GM10248 (cell line): ENCODE data around the gene AGFG2.

Experiments
- CTCF ChIA-PET: fragments of 300-600 bp; sonication (Branson Sonifier 250); formaldehyde crosslinking; extraction: SDS; loops from one replicate; lab custom pipeline; 2021; ENCODE audit warnings: antibody characterized with exemption; lab: Yijun Ruan, JAX
- POLR2A ChIA-PET: fragments of 350-650 bp; sonication (Branson Sonifier 250); formaldehyde crosslinking; extraction: SDS; loops from one replicate; lab custom pipeline; 2020; ENCODE audit warnings: antibody characterized with exemption; lab: Yijun Ruan, JAX
- DNase-seq: peaks from one replicate; pipeline ENCODE4 v3.0.0; 2012; ENCODE audit errors: extremely low spot score
- CTCF ChIP-seq: IDR thresholded peaks from 2 replicates; pipeline ENCODE4 v1.5.1; 2012; ENCODE audit warnings: mild to moderate bottlenecking, low read depth; ENCODE audit errors: extremely low read depth, missing control alignments, control extremely low read depth

Gene AGFG2

GRCh38 chr7:100602889-100603725, 64.1 kb downstream of the AGFG2 start:
- no peak for DNase-seq
- POLR2A ChIA-PET = no interaction called here
- CTCF ChIA-PET = interaction anchor here (0.8 to 3.5 kb wide), 6 partner anchors 9 to 103 kb away, joined by 3 to 21 read pairs (median 4); partner anchors contain the start of genes FBXO24, MOSPD3 and POP7
- TF ChIP-seq CTCF = no peak

GRCh38 chr7:100603726-100604027, 64.7 kb downstream of the AGFG2 start:
- ChIA-PET CTCF (interaction anchor here (1.2 to 3.5 kb wide), 4 partner anchors 9 to 26 kb away, joined by 3 to 21 read pairs (median 6); partner anchors contain the start of genes FBXO24 and MOSPD3), POLR2A (no interaction called here)
- TF ChIP-seq CTCF = no peak
- no peak for DNase-seq

DNA sequence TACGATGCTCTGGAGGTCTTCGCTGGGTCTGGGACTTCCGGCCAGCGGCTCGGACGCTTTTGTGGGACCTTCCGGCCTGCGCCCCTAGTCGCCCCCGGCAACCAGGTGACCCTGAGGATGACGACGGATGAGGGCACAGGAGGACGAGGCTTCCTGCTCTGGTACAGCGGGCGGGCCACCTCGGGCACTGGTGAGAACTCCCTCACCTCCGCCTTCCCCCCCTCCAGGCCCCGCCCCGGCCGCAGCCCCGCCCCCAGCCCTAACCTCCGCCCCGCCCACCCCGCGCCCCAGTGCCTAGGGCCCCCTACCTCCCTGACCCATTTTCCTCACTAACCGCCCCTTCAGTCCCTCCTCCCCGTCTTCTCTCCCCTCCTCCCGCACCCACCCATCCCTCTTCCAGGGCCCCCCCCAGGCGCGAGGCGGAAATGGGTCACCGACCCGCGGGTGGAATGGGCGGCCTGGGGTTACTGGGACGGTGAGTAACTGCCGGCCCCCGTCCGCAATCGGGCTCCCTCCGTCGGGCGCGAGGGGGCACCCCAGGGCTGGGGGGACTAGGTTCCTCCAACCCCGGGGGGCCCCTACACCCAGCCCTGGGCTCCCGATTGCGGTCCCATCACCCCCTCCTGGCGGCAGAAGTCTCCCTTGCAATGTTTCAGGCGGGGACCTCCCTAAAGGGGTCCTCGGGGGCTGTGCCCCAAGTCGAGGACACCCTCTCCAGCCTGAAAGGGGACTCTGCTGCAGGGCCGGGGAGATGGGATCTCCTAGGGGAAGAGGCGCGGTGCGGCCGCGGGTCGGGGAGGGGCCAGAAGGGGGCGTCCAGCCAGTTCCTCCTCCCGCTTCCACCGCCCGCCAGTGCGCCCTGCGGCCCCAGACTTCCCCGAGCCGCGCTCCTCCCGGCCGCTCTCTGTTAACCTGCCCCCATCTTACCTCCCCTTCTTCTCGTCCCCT, 65.3 kb downstream of the AGFG2 start:
- ChIA-PET CTCF (interaction anchor here (1.0 to 3.5 kb wide), 8 partner anchors 8 to 101 kb away, joined by 3 to 21 read pairs (median 5); partner anchors contain the start of genes FBXO24, LRCH4, MOSPD3 and POP7), POLR2A (interaction anchor here (1.3 kb wide), 1 partner anchor 18 kb away, joined by 5 read pairs; the partner anchor contains the start of genes FBXO24 and LRCH4)
- DNase-seq = peak; percentile 91
- TF ChIP-seq CTCF = peak; percentile 42

GRCh38 chr7:100604976-100605911, 66.2 kb downstream of the AGFG2 start:
- ChIA-PET CTCF (interaction anchor here (0.7 to 3.8 kb wide), 10 partner anchors 9 to 152 kb away, joined by 3 to 11 read pairs (median 4); partner anchors contain the start of genes FBXO24, LRCH4 and POP7), POLR2A (interaction anchor here (1.3 kb wide), 1 partner anchor 19 kb away, joined by 5 read pairs; the partner anchor contains the start of genes FBXO24 and LRCH4)
- TF ChIP-seq CTCF = no peak
- DNase-seq = no peak

DNA sequence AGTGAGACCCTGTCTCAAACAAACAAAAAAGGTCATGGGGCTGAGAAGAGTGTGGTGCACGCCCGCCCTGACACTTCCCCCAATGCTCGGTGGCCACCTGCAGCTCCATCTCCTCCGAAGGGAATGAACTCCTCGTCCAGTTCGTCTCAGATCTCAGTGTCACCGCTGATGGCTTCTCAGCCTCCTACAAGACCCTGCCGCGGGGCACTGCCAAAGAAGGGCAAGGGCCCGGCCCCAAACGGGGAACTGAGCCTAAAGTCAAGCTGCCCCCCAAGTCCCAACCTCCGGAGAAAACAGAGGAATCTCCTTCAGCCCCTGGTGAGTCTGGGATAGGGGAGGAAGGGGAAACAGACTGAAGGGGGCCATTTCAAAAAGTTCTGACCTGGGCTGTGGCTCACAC, 67.3 kb downstream of the AGFG2 start:
- ChIA-PET POLR2A (no interaction called here), CTCF (interaction anchor here (1.2 to 3.8 kb wide), 6 partner anchors 9 to 153 kb away, joined by 3 to 11 read pairs (median 4); partner anchors contain the start of gene POP7)
- DNase-seq = no peak
- no peak for TF ChIP-seq CTCF
